A673 (cell line): ENCODE measurements around the gene OTOGL.

Source experiments
- EZH2 ChIP-seq: fragments of 200-600 bp; sonication (generic); IDR thresholded peaks from 2 replicates; pipeline ENCODE4 v1.6.1; 2017; ENCODE audit warnings: borderline replicate concordance, low read depth, mild to moderate bottlenecking, mixed read lengths, antibody characterized with exemption, low read length; ENCODE audit not compliant: poor library complexity, severe bottlenecking
- TF ChIP-seq, protein P1 (sequence below): fragments of 300-800, 200-600 bp; sonication (generic); conservative IDR thresholded peaks from 2 replicates; pipeline ENCODE4 v1.5.1; 2017; ENCODE audit warnings: low read depth, mild to moderate bottlenecking, antibody characterized with exemption, low read length, moderate library complexity, mixed read lengths

GRCh38 chr12:80359703-80360102 lies 260.4 kb downstream of the OTOGL start:
- TF ChIP-seq, protein P1, sequence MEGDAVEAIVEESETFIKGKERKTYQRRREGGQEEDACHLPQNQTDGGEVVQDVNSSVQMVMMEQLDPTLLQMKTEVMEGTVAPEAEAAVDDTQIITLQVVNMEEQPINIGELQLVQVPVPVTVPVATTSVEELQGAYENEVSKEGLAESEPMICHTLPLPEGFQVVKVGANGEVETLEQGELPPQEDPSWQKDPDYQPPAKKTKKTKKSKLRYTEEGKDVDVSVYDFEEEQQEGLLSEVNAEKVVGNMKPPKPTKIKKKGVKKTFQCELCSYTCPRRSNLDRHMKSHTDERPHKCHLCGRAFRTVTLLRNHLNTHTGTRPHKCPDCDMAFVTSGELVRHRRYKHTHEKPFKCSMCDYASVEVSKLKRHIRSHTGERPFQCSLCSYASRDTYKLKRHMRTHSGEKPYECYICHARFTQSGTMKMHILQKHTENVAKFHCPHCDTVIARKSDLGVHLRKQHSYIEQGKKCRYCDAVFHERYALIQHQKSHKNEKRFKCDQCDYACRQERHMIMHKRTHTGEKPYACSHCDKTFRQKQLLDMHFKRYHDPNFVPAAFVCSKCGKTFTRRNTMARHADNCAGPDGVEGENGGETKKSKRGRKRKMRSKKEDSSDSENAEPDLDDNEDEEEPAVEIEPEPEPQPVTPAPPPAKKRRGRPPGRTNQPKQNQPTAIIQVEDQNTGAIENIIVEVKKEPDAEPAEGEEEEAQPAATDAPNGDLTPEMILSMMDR = no peak
- TF ChIP-seq EZH2 = no peak
